HEK293 (cell line): ENCODE results near the gene NPHS2.

Source experiments
- CTCF ChIA-PET: fragments of 350-600 bp; formaldehyde crosslinking; extraction: SDS; loops from one replicate; lab custom pipeline; 2021; ENCODE audit warnings: antibody characterized with exemption; lab: Yijun Ruan, JAX
- POLR2A ChIA-PET: fragments of 300-600 bp; formaldehyde crosslinking; extraction: SDS; loops from one replicate; lab custom pipeline; 2020; ENCODE audit warnings: antibody characterized with exemption, inconsistent platforms; lab: Yijun Ruan, JAX
- H3K27ac ChIP-seq: fragments of 200-500 bp; sonication (Bioruptor generic); 2 replicates; pipeline ENCODE4 v1.5.1; 2014; ENCODE audit warnings: low read depth, low read length, control low read depth, inconsistent platforms; ENCODE audit errors: extremely low read depth
- H3K36me3 ChIP-seq, 2 experiments: fragments of 200-500 bp in 1 of 2; sonication (Bioruptor generic) in 1 of 2; 1 replicate in 1 of 2; 2 replicates in 1 of 2; pipeline ENCODE4 v1.5.1; 2014 to 2017; ENCODE audit warnings: inconsistent platforms in 2 of 2, low read length in 2 of 2; ENCODE audit not compliant: control insufficient read depth in 2 of 2, insufficient read depth in 1 of 2
- H3K4me1 ChIP-seq: fragments of 200-500 bp; sonication (Bioruptor generic); 2 replicates; pipeline ENCODE4 v1.5.1; 2014; ENCODE audit warnings: mild to moderate bottlenecking, low read length, inconsistent platforms; ENCODE audit not compliant: control insufficient read depth, insufficient read depth
- H3K4me3 ChIP-seq: 2 replicates; pipeline ENCODE4 v1.5.1; 2011; ENCODE audit warnings: low read depth, mild to moderate bottlenecking, control low read depth, low read length, moderate library complexity
- H3K9me3 ChIP-seq: fragments of 200-500 bp; sonication (Bioruptor generic); 2 replicates; pipeline ENCODE4 v1.5.1; 2014; ENCODE audit warnings: low read depth, low read length, inconsistent platforms; ENCODE audit not compliant: control insufficient read depth, insufficient read depth
- KLF16 ChIP-seq: fragments of 450-650 bp; formaldehyde crosslinking; IDR thresholded peaks from 2 replicates; pipeline ENCODE4 v1.5.1; 2017; ENCODE audit warnings: missing biosample characterization, missing genetic modification characterization
- MYNN ChIP-seq: fragments of 450-650 bp; formaldehyde crosslinking; IDR thresholded peaks from 2 replicates; pipeline ENCODE4 v1.5.1; 2016; ENCODE audit warnings: missing biosample characterization, missing genetic modification characterization, borderline replicate concordance
- MZF1 ChIP-seq: fragments of 450-650 bp; formaldehyde crosslinking; IDR thresholded peaks from 2 replicates; pipeline ENCODE4 v1.5.1; 2017; ENCODE audit warnings: missing biosample characterization, missing genetic modification characterization, borderline replicate concordance
- OVOL3 ChIP-seq: fragments of 450-650 bp; formaldehyde crosslinking; IDR thresholded peaks from 2 replicates; pipeline ENCODE4 v1.5.1; 2016; ENCODE audit warnings: missing biosample characterization, missing genetic modification characterization
- SCRT1 ChIP-seq: fragments of 450-650 bp; formaldehyde crosslinking; IDR thresholded peaks from 2 replicates; pipeline ENCODE4 v1.5.1; 2016; ENCODE audit warnings: missing biosample characterization, missing genetic modification characterization, borderline replicate concordance
- SCRT2 ChIP-seq: fragments of 450-650 bp; formaldehyde crosslinking; IDR thresholded peaks from 2 replicates; pipeline ENCODE4 v1.5.1; 2016; ENCODE audit warnings: missing biosample characterization, missing genetic modification characterization
- WT1 ChIP-seq: fragments of 450-650 bp; formaldehyde crosslinking; IDR thresholded peaks from 2 replicates; pipeline ENCODE4 v1.5.1; 2016; ENCODE audit warnings: missing biosample characterization, missing genetic modification characterization
- ZNF138 ChIP-seq: fragments of 450-650 bp; formaldehyde crosslinking; IDR thresholded peaks from 2 replicates; pipeline ENCODE4 v1.5.1; 2016; ENCODE audit warnings: missing biosample characterization, missing genetic modification characterization, borderline replicate concordance
- ZNF214 ChIP-seq: fragments of 450-650 bp; formaldehyde crosslinking; IDR thresholded peaks from 2 replicates; pipeline ENCODE4 v1.5.1; 2017; ENCODE audit warnings: missing biosample characterization, mild to moderate bottlenecking, missing genetic modification characterization, borderline replicate concordance
- ZNF529 ChIP-seq: fragments of 450-650 bp; formaldehyde crosslinking; IDR thresholded peaks from 2 replicates; pipeline ENCODE4 v1.5.1; 2017; ENCODE audit warnings: missing genetic modification characterization, missing biosample characterization; ENCODE audit not compliant: insufficient replicate concordance
- ZNF544 ChIP-seq: fragments of 450-650 bp; formaldehyde crosslinking; IDR thresholded peaks from 2 replicates; pipeline ENCODE4 v1.5.0; 2017; ENCODE audit warnings: missing biosample characterization, missing genetic modification characterization
- ZNF654 ChIP-seq: fragments of 450-650 bp; formaldehyde crosslinking; IDR thresholded peaks from 2 replicates; pipeline ENCODE4 v1.5.1; 2016; ENCODE audit warnings: low read depth, missing biosample characterization, missing genetic modification characterization
- ZNF701 ChIP-seq: fragments of 450-650 bp; formaldehyde crosslinking; IDR thresholded peaks from 2 replicates; pipeline ENCODE4 v1.5.1; 2016; ENCODE audit warnings: missing biosample characterization, missing genetic modification characterization
- ZNF785 ChIP-seq: fragments of 450-650 bp; formaldehyde crosslinking; IDR thresholded peaks from 2 replicates; pipeline ENCODE4 v1.5.1; 2016; ENCODE audit warnings: missing biosample characterization, missing genetic modification characterization
- TF ChIP-seq, protein P1 (sequence below): fragments of 450-650 bp; formaldehyde crosslinking; IDR thresholded peaks from 2 replicates; pipeline ENCODE4 v1.5.1; 2017; ENCODE audit warnings: missing biosample characterization, mild to moderate bottlenecking, missing genetic modification characterization, moderate library complexity
- TF ChIP-seq, protein P2 (sequence below): fragments of 450-650 bp; formaldehyde crosslinking; IDR thresholded peaks from 2 replicates; pipeline ENCODE4 v1.5.1; 2016; ENCODE audit warnings: missing biosample characterization, missing genetic modification characterization

NPHS2 gene

DNA sequence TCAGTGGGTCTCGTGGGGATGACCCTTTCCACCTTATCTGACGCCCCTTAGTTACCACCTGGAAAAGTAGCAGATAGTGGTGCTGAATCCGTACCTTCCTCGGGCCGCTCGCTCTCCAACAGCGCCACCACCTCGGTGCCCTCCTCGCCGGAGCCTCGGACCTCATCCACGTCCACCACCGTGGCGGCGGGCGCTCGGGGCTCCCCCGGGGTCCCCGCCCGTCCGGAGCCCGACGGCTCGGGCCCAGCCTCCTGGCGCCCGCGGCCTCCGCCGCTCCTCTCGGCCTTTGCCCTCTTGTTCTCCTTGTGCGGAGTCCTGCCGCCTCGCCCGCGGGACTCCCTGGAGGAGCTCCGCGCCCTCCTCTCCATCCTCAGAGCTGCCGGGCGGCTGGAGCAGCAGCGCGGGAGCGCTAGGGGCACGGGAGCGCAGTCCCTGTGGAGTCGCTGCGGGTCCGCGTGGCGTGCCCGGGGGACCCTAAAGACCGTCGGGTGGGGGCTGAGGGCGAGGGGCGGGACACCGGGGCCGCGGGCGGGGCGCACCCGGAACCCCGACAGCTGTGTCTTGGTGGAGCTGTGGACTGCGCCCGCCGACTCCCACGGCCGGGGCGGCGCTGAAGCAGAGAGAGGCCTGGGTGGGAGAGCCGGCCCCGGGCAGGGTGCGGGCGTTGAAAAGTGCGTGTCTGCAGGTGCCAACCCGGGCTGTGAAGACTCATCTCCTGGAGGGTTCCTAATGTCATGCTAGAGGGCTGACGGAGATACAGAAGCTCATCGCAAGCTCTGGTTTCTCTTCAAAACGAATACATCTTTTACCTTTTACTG is at the start of gene NPHS2:
NPHS2 (minus strand) TSS at position 452 of the 818 bp plus-strand sequence; CDS start at position 368, 84 bp downstream.
- POLR2A ChIA-PET: no interaction called here

DNA sequence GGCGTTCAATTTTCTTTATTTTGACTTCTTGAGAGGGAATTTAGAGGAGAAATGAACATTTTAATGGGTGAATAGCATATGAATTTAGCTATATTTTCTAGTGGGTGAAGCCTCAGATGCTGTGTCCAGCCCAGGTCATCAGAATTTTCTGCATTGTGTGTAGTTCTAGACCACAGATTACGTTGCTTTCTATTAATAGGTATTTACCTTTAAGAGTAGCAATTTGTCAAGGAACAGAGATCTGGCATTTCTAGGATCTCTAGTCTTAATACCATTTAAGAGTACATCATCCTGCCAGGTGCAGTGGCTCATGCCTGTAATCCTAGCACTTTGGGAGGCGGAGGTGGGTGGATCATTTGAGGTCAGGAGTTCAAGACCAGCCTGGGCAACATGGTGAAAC is 36.6 kb upstream of the NPHS2 start:
- no peak for TF ChIP-seq KLF16 (tag by site-specific recombination)
- no peak for TF ChIP-seq MYNN (tag by site-specific recombination)
- TF ChIP-seq OVOL3 (tag by site-specific recombination): no peak
- TF ChIP-seq ZNF701 (tag by site-specific recombination): no peak
- no peak for TF ChIP-seq ZNF544
- TF ChIP-seq MZF1 (tag by site-specific recombination): no peak
- TF ChIP-seq ZNF529 (tag by site-specific recombination): no peak
- no peaks in the 10 kb centered on the region for H3K4me1 ChIP-seq
- ChIA-PET POLR2A (no interaction called here), CTCF (no interaction called here)
- H3K36me3 ChIP-seq: no peaks in the 10 kb centered on the region
- H3K4me3 ChIP-seq: no peak overlapping the region
- H3K9me3 ChIP-seq: no peaks in the 10 kb centered on the region
- H3K27ac ChIP-seq: no peak overlapping the region

More for the DNA sequence above, at the start of gene NPHS2:
- no peak within 1 kb of the TSS for H3K27ac ChIP-seq
- no peaks in the 10 kb centered on the region for H3K36me3 ChIP-seq
- CTCF ChIA-PET: no interaction called here
- no peaks in the 10 kb centered on the region for H3K9me3 ChIP-seq
- no peak within 1 kb of the TSS for H3K4me3 ChIP-seq
- TF ChIP-seq ZNF785: no peak
- no peaks in the 10 kb centered on the region for H3K4me1 ChIP-seq

DNA sequence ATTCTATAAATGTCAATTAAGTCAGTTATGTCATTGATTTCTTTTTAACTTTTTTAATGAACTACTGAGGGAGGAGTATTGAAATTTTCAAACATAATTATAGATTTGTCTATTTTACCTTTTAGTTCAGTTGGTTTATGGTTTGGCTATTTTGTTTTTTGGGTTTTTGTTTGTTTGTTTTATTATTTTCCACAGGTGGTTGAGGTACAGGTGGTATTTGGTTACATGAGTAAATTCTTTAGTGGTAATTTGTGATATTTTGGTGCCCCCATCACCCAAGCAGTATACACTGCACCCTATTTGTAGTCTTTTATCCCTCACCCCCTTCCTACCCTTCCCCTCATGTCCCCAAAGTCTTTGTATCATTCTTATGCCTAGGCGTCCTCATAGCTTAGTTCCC is 25.3 kb upstream of the NPHS2 start:
- CTCF ChIA-PET: interaction anchor here (0.6 to 0.7 kb wide), 2 partner anchors 94 to 219 kb away, joined by 4 read pairs; no protein-coding TSS in a partner anchor
- Histone ChIP-seq H3K9me3 (no peaks in the 10 kb centered on the region), H3K27ac (no peak overlapping the region), H3K36me3 (no peaks in the 10 kb centered on the region)
- no peak for TF ChIP-seq ZNF138
- TF ChIP-seq WT1: no peak
- TF ChIP-seq SCRT1: peak; percentile 86
- peak; percentile 78 for TF ChIP-seq SCRT2 (tag by site-specific recombination)
- TF ChIP-seq, all 188 proteins: peak for 2
- Histone ChIP-seq H3K4me1 (no peaks in the 10 kb centered on the region), H3K4me3 (no peak overlapping the region)
- POLR2A ChIA-PET: no interaction called here

DNA sequence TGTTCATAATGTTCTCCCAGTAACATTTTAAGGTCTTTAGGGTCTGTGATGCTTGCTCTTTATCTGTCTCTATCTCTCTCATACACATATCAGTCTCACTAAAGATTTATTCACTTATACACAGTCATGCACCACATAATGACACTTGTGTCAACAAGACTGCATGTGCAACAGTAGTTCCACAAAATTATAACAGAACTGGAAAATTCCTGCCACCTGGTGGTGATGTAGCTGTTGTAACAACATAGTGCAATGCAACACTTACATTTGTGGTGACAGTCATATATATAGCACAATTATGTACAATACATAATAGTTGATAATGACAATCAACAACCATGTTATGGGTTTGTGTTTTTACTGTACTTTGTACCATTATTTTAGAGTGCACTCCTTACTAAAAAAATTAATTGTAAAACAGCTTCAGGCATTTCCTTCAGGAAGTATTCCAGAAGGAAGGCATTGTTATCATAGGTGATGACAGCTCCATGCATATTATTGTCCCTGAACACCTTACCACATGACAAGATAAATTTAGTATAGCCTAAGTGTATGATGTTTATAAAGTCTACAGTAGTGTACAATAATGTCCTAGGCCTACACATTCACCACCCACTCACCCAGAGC is 24.0 kb upstream of the NPHS2 start:
- ChIA-PET POLR2A (no interaction called here), CTCF (interaction anchor here (0.6 to 1.2 kb wide), 12 partner anchors 13 to 802 kb away, joined by 3 to 5 read pairs (median 4); no protein-coding TSS in a partner anchor)
- Histone ChIP-seq H3K4me3 (no peak overlapping the region), H3K9me3 (no peaks in the 10 kb centered on the region), H3K27ac (no peak overlapping the region), H3K4me1 (no peaks in the 10 kb centered on the region), H3K36me3 (no peaks in the 10 kb centered on the region)
- TF ChIP-seq SCRT2 (tag by site-specific recombination) (peak; percentile 92), SCRT1 (peak; percentile 88), ZNF214 (no peak), ZNF654 (peak; percentile 49)
- TF ChIP-seq, protein P1, sequence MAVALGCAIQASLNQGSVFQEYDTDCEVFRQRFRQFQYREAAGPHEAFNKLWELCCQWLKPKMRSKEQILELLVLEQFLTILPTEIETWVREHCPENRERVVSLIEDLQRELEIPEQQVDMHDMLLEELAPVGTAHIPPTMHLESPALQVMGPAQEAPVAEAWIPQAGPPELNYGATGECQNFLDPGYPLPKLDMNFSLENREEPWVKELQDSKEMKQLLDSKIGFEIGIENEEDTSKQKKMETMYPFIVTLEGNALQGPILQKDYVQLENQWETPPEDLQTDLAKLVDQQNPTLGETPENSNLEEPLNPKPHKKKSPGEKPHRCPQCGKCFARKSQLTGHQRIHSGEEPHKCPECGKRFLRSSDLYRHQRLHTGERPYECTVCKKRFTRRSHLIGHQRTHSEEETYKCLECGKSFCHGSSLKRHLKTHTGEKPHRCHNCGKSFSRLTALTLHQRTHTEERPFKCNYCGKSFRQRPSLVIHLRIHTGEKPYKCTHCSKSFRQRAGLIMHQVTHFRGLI: no peak
- TF ChIP-seq, protein P2, sequence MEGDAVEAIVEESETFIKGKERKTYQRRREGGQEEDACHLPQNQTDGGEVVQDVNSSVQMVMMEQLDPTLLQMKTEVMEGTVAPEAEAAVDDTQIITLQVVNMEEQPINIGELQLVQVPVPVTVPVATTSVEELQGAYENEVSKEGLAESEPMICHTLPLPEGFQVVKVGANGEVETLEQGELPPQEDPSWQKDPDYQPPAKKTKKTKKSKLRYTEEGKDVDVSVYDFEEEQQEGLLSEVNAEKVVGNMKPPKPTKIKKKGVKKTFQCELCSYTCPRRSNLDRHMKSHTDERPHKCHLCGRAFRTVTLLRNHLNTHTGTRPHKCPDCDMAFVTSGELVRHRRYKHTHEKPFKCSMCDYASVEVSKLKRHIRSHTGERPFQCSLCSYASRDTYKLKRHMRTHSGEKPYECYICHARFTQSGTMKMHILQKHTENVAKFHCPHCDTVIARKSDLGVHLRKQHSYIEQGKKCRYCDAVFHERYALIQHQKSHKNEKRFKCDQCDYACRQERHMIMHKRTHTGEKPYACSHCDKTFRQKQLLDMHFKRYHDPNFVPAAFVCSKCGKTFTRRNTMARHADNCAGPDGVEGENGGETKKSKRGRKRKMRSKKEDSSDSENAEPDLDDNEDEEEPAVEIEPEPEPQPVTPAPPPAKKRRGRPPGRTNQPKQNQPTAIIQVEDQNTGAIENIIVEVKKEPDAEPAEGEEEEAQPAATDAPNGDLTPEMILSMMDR (tag by site-specific recombination): 0 out of 2 replicates have a peak, but pooled peaks have one; percentile 33
